Measurements from ENCODE around the gene ATP1A4.

ATP1A4 gene

DNA sequence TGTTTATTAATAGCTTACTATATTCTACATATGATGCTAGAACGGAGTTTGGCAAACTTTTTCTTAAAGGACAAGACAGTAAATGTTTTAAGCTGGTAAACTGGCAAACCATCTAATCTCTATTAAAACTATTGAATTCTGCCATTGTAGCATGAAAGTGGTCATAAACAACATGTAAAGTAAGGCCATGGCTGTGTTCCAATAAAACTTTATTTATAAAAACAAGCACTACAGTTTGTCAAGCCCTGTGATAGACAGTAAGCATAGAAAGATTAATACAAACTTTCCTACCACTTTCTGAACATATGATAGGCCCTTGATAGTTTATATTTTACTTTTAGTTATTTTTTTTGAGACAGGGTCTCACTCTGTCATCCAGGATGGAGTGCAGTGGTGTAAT, 76.2 kb downstream of the ATP1A4 start:
- DNase-seq (ENCODE audit: low read depth, low spot score) = no peak

GRCh38 chr1:160228431-160228830, 77.0 kb downstream of the ATP1A4 start:
- no peak for DNase-seq (ENCODE audit: low read depth, low spot score)

DNA sequence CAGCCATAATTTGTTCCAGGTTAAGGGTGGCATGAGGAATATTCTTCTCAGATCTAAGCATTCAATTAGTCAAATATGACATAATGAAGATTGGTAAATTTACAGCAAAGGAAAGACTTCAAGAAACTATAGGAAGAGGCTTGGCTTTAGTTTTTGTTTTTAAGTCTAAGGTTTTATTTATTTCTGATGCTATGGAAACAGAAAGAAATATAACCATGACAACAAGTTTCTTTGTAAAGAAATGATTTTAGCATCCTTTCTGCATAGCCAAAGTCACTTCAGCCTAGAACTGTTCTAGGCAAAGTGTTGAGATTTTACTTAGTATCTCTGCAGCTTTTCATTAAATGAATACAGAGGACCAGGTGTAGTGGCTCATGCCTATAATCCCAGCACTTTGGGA, 81.5 kb downstream of the ATP1A4 start:
- DNase-seq (ENCODE audit: low read depth, low spot score) = no peak
